GM12891 (cell line): ENCODE results near the gene STAT4.

Source experiments
- PAX5 ChIP-seq: IDR thresholded peaks from 2 replicates; pipeline ENCODE4 v1.6.1; 2011; ENCODE audit warnings: low read length, moderate library complexity, mild to moderate bottlenecking; ENCODE audit not compliant: insufficient read depth, severe bottlenecking
- POLR2A ChIP-seq: IDR thresholded peaks from 2 replicates; pipeline ENCODE4 v1.6.1; 2011; ENCODE audit warnings: low read depth, low read length, control low read depth
- POLR2AphosphoS5 ChIP-seq: IDR thresholded peaks from 2 replicates; pipeline ENCODE4 v1.6.1; 2011; ENCODE audit warnings: low read depth, low read length, control low read depth
- SPI1 ChIP-seq: IDR thresholded peaks from 2 replicates; pipeline ENCODE4 v1.6.1; 2011; ENCODE audit warnings: low read depth, low read length, control low read depth
- TAF1 ChIP-seq: IDR thresholded peaks from 2 replicates; pipeline ENCODE4 v1.6.1; 2011; ENCODE audit warnings: low read depth, low read length, control low read depth

- TF ChIP-seq POLR2A, result no peak
- TF ChIP-seq TAF1, result no peak
- no peak for TF ChIP-seq POLR2AphosphoS5
- TF ChIP-seq SPI1, result no peak
- no peak for TF ChIP-seq PAX5
Measured at GRCh38 chr2:191113761-191114160, 37.0 kb downstream of the STAT4 start.
